H9 (cell line): Measurements from ENCODE around the gene CLDN8. TPM values are rescaled to one million over a fixed set of nuclear protein-coding genes. Genes with fewer than 3 reads are reported as not detected.

Experiments
- DNase-seq: peaks from one replicate; pipeline ENCODE4 v3.0.0-alpha.2; 2017
- H2AFZ ChIP-seq: one replicate; pipeline ENCODE4 v1.6.1; 2013; ENCODE audit warnings: mild to moderate bottlenecking, low read length, control low read depth, moderate library complexity
- H2AK5ac ChIP-seq: 2 replicates; pipeline ENCODE4 v1.6.1; 2013; ENCODE audit warnings: low read length, control low read depth, mixed read lengths; ENCODE audit not compliant: insufficient read length
- H2BK120ac ChIP-seq: one replicate; pipeline ENCODE4 v1.6.1; 2013; ENCODE audit warnings: low read depth, mild to moderate bottlenecking, low read length, control low read depth, inconsistent platforms; ENCODE audit not compliant: poor library complexity, severe bottlenecking
- H2BK12ac ChIP-seq: 2 replicates; pipeline ENCODE4 v1.6.1; 2013; ENCODE audit warnings: low read length, control low read depth, mixed read lengths, low read depth; ENCODE audit not compliant: insufficient read length
- H2BK15ac ChIP-seq: 2 replicates; pipeline ENCODE4 v1.6.1; 2013; ENCODE audit warnings: low read depth, low read length, control low read depth
- H2BK20ac ChIP-seq: one replicate; pipeline ENCODE4 v1.6.1; 2013; ENCODE audit warnings: low read depth, mild to moderate bottlenecking, low read length, control low read depth, inconsistent platforms; ENCODE audit not compliant: poor library complexity, severe bottlenecking
- H2BK5ac ChIP-seq: 2 replicates; pipeline ENCODE4 v1.6.1; 2013; ENCODE audit warnings: low read length, control low read depth, mixed read lengths; ENCODE audit not compliant: insufficient read length
- H3K14ac ChIP-seq: 2 replicates; pipeline ENCODE4 v1.6.1; 2013; ENCODE audit warnings: low read length, control low read depth; ENCODE audit not compliant: insufficient read depth
- H3K18ac ChIP-seq: 2 replicates; pipeline ENCODE4 v1.6.1; 2013; ENCODE audit warnings: low read depth, mild to moderate bottlenecking, mixed read lengths, low read length, control low read depth; ENCODE audit not compliant: insufficient read length
- H3K23ac ChIP-seq: 2 replicates; pipeline ENCODE4 v1.6.1; 2013; ENCODE audit warnings: low read length, control low read depth, mixed read lengths, low read depth; ENCODE audit not compliant: insufficient read length
- H3K23me2 ChIP-seq: 2 replicates; pipeline ENCODE4 v1.6.1; 2013; ENCODE audit warnings: low read depth, mild to moderate bottlenecking, mixed read lengths, low read length, control low read depth; ENCODE audit not compliant: insufficient read length, poor library complexity, severe bottlenecking
- H3K27ac ChIP-seq: 2 replicates; pipeline ENCODE4 v1.5.1; 2013; ENCODE audit warnings: low read length, control low read depth, mixed read lengths, low read depth; ENCODE audit not compliant: insufficient read length
- H3K27me3 ChIP-seq: 2 replicates; pipeline ENCODE4 v1.6.1; 2013; ENCODE audit warnings: low read length, control low read depth, inconsistent platforms; ENCODE audit not compliant: insufficient read depth
- H3K4ac ChIP-seq: 2 replicates; pipeline ENCODE4 v1.6.1; 2013; ENCODE audit warnings: low read depth, mild to moderate bottlenecking, control low read depth, inconsistent platforms, low read length, moderate library complexity
- H3K4me1 ChIP-seq: 2 replicates; pipeline ENCODE4 v1.6.1; 2013; ENCODE audit warnings: low read length, control low read depth, inconsistent platforms; ENCODE audit not compliant: insufficient read depth
- H3K4me2 ChIP-seq: 2 replicates; pipeline ENCODE4 v1.6.1; 2013; ENCODE audit warnings: low read length, control low read depth, mixed read lengths; ENCODE audit not compliant: insufficient read length, insufficient read depth
- H3K56ac ChIP-seq: 2 replicates; pipeline ENCODE4 v1.6.1; 2013; ENCODE audit warnings: low read depth, mild to moderate bottlenecking, mixed read lengths, low read length, control low read depth; ENCODE audit not compliant: insufficient read length
- H3K79me1 ChIP-seq: 2 replicates; pipeline ENCODE4 v1.6.1; 2013; ENCODE audit warnings: low read depth, mild to moderate bottlenecking, moderate library complexity, low read length, control low read depth, inconsistent platforms; ENCODE audit not compliant: insufficient read depth, poor library complexity, severe bottlenecking
- H3K79me2 ChIP-seq: 2 replicates; pipeline ENCODE4 v1.6.1; 2013; ENCODE audit warnings: low read length, control low read depth, inconsistent platforms; ENCODE audit not compliant: insufficient read depth
- H3K9ac ChIP-seq: 2 replicates; pipeline ENCODE4 v1.6.1; 2013; ENCODE audit warnings: low read length, control low read depth, mixed read lengths; ENCODE audit not compliant: insufficient read length; ENCODE audit errors: extremely low read depth
- H3K9me3 ChIP-seq: one replicate; pipeline ENCODE4 v1.6.1; 2013; ENCODE audit warnings: low read depth, low read length, inconsistent platforms; ENCODE audit not compliant: control insufficient read depth
- H3T11ph ChIP-seq: one replicate; pipeline ENCODE4 v1.6.1; 2013; ENCODE audit warnings: mild to moderate bottlenecking, low read length, control low read depth, inconsistent platforms
- H4K20me1 ChIP-seq: one replicate; pipeline ENCODE4 v1.6.1; 2013; ENCODE audit not compliant: control insufficient read depth, insufficient read length, insufficient read depth
- H4K5ac ChIP-seq: 2 replicates; pipeline ENCODE4 v1.6.1; 2013; ENCODE audit warnings: low read depth, mild to moderate bottlenecking, mixed read lengths, low read length, control low read depth; ENCODE audit not compliant: insufficient read length
- H4K8ac ChIP-seq: replicated peaks from 2 replicates; pipeline ENCODE4 v1.6.1; 2013; ENCODE audit warnings: low read length, control low read depth, mixed read lengths, low read depth; ENCODE audit not compliant: insufficient read length
- H4K91ac ChIP-seq: 2 replicates; pipeline ENCODE4 v1.6.1; 2013; ENCODE audit warnings: low read depth, mild to moderate bottlenecking, moderate library complexity, mixed read lengths, low read length, control low read depth; ENCODE audit not compliant: insufficient read length
- H3K27ac Mint-ChIP-seq, 3 experiments: 2 replicates in 2 of 3; 3 replicates in 1 of 3; pipeline ENCODE4 v1.8.0; 2020 to 2021; ENCODE audit warnings: mixed read lengths in 3 of 3, mild to moderate bottlenecking in 1 of 3, moderate library complexity in 1 of 3
- H3K27me3 Mint-ChIP-seq: 2 replicates; pipeline ENCODE4 v1.8.0; 2021; ENCODE audit warnings: low read depth, mild to moderate bottlenecking, moderate library complexity, mixed read lengths
- H3K36me3 Mint-ChIP-seq, 3 experiments: 2 replicates in 2 of 3; 3 replicates in 1 of 3; pipeline ENCODE4 v1.8.0; 2020 to 2021; ENCODE audit warnings: low read depth in 3 of 3, mixed read lengths in 3 of 3; ENCODE audit not compliant: insufficient read depth in 1 of 3
- H3K4me1 Mint-ChIP-seq, 2 experiments: 2 replicates each; pipeline ENCODE4 v1.8.0; 2020; ENCODE audit warnings: mixed read lengths in 2 of 2
- H3K4me3 Mint-ChIP-seq, 2 experiments: 2 replicates in 1 of 2; 3 replicates in 1 of 2; pipeline ENCODE4 v1.8.0; 2020 to 2021; ENCODE audit warnings: mild to moderate bottlenecking in 2 of 2, mixed read lengths in 2 of 2, moderate library complexity in 1 of 2
- H3K9me3 Mint-ChIP-seq, 2 experiments: 2 replicates in 1 of 2; 3 replicates in 1 of 2; pipeline ENCODE4 v1.8.0; 2020; ENCODE audit warnings: mild to moderate bottlenecking in 2 of 2, mixed read lengths in 2 of 2, moderate library complexity in 1 of 2
- WGBS: extraction: QIAGEN DNeasy Blood & Tissue Kit; methylation state at CpG from one replicate; pipeline ENCODE4 v1.1.7; 2013; ENCODE audit warnings: missing lambda C conversion rate, low lambda C conversion rate, mixed read lengths; ENCODE audit not compliant: insufficient read length; ENCODE audit errors: extremely low coverage; 5-methylcytosine and 5-hydroxymethylcytosine counted together
- total RNA-seq: library from RNA; stranded (reverse); gene quantifications from 2 replicates; pipeline ENCODE4 v1.2.1, GENCODE V29; 2021
- TF ChIP-seq, protein P1 (sequence below): fragments of 200-600 bp; sonication (generic); conservative IDR thresholded peaks from 3 replicates; pipeline ENCODE4 v1.8.0; 2021; ENCODE audit warnings: antibody characterized with exemption, mild to moderate bottlenecking

The CLDN8 gene
- total RNA-seq, 1 experiment from 2014 or later = not detected

DNA sequence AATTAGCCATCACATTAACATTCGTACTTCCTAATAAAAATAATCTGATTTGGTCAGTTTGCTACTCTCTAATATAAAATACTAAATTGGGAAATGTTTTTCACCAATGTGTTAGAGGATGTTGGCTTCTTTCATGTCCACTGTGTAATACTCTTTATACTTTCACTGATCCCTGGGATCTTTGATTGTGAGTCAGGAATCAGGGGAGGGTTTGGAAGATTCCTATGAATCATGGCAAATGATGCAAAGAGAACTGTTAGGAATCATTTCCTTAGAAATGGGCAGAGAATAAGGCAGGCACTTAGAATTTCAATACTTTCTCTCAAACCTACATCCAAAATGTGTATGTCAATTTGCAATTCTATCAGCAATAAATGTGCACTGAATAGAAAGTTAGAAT is 35.9 kb upstream of the CLDN8 start:
- Histone ChIP-seq H3K4me2 (no peak overlapping the region), H3K4me1 (no peaks in the 10 kb centered on the region), H3K18ac (no peak overlapping the region), H4K8ac (no peak overlapping the region), H3K79me1 (no peaks in the 10 kb centered on the region), H3K14ac (no peak overlapping the region), H3K4ac (no peak overlapping the region), H2BK5ac (no peak overlapping the region), H2AK5ac (no peak overlapping the region), H2BK15ac (no peak overlapping the region), H3K9ac (no peak overlapping the region), H2BK20ac (no peak overlapping the region), H3K9me3 (no peaks in the 10 kb centered on the region), H3T11ph (no peak overlapping the region), H2BK120ac (no peak overlapping the region), H3K23ac (no peak overlapping the region), H4K91ac (no peak overlapping the region), H3K27me3 (no peaks in the 10 kb centered on the region), H2AFZ (no peak overlapping the region), H4K5ac (no peak overlapping the region), H2BK12ac (no peak overlapping the region), H4K20me1 (no peaks in the 10 kb centered on the region), H3K79me2 (no peaks in the 10 kb centered on the region), H3K23me2 (no peaks in the 10 kb centered on the region), H3K27ac (no peak overlapping the region), H3K56ac (no peak overlapping the region)
- TF ChIP-seq, protein P1, sequence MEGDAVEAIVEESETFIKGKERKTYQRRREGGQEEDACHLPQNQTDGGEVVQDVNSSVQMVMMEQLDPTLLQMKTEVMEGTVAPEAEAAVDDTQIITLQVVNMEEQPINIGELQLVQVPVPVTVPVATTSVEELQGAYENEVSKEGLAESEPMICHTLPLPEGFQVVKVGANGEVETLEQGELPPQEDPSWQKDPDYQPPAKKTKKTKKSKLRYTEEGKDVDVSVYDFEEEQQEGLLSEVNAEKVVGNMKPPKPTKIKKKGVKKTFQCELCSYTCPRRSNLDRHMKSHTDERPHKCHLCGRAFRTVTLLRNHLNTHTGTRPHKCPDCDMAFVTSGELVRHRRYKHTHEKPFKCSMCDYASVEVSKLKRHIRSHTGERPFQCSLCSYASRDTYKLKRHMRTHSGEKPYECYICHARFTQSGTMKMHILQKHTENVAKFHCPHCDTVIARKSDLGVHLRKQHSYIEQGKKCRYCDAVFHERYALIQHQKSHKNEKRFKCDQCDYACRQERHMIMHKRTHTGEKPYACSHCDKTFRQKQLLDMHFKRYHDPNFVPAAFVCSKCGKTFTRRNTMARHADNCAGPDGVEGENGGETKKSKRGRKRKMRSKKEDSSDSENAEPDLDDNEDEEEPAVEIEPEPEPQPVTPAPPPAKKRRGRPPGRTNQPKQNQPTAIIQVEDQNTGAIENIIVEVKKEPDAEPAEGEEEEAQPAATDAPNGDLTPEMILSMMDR = no peak
- no CpG with 5 or more reads among the region's 1 CpG for WGBS
- H3K4me1 Mint-ChIP-seq = no peaks in the 10 kb centered on the region; a peak in 1 of 4 replicates
- DNase-seq = no peak
- peaks cover 2% of the 10 kb centered on the region; the same call in 1 of the 2 replicates for H3K27me3 Mint-ChIP-seq
- no peak overlapping the region for H3K4me3 Mint-ChIP-seq
- no peaks in the 10 kb centered on the region for H3K9me3 Mint-ChIP-seq
- no peak overlapping the region for H3K27ac Mint-ChIP-seq
- H3K36me3 Mint-ChIP-seq = no peaks in the 10 kb centered on the region
